ENCODE results near the gene SLC17A2. TPM values are rescaled to one million over a fixed set of nuclear protein-coding genes. Genes with fewer than 3 reads are reported as not detected.

SLC17A2 gene
- polyA plus RNA-seq, 1 experiment: not detected

- Histone ChIP-seq H3K27me3 (ENCODE audit: control insufficient read depth, insufficient read depth, low read length) (no peaks in the 10 kb centered on the region), H3K36me3 (ENCODE audit: control insufficient read depth, insufficient read depth, low read length) (no peaks in the 10 kb centered on the region), H3K4me3 (ENCODE audit: low read depth, low read length) (no peak overlapping the region)
- ChIA-PET CTCF (interaction anchor here (0.7 to 3.5 kb wide), 5 partner anchors 10 to 180 kb away, joined by 3 to 13 read pairs (median 4); no protein-coding TSS in a partner anchor), POLR2A (no interaction called here)
- no peak for DNase-seq (ENCODE audit: low read depth)
- no peak for TF ChIP-seq CTCF (IDR thresholded peaks at IDR 0.05; ENCODE audit: insufficient read depth, low read depth, low read length)
These were observed 30.7 kb downstream of the SLC17A2 start for GRCh38 chr6:25899580-25900408.

- no peak overlapping the region for H3K4me3 ChIP-seq (ENCODE audit: low read depth, low read length)
- CTCF ChIA-PET: interaction anchor here (0.6 to 3.5 kb wide), 6 partner anchors 9 to 179 kb away, joined by 3 to 13 read pairs (median 4); no protein-coding TSS in a partner anchor
These were observed 31.4 kb downstream of the SLC17A2 start for GRCh38 chr6:25899123-25899522.

GRCh38 chr6:25898289-25898977 is 32.1 kb downstream of the SLC17A2 start:
- CTCF ChIA-PET: interaction anchor here (0.6 to 3.5 kb wide), 5 partner anchors 8 to 77 kb away, joined by 3 to 13 read pairs (median 4); no protein-coding TSS in a partner anchor

More at GRCh38 chr6:25899123-25899522, 31.4 kb downstream of the SLC17A2 start:
- TF ChIP-seq CTCF (IDR thresholded peaks at IDR 0.05; ENCODE audit: insufficient read depth, low read depth, low read length): no peak
- no peaks in the 10 kb centered on the region for H3K36me3 ChIP-seq (ENCODE audit: control insufficient read depth, insufficient read depth, low read length)
- H3K27me3 ChIP-seq (ENCODE audit: control insufficient read depth, insufficient read depth, low read length): no peaks in the 10 kb centered on the region
- POLR2A ChIA-PET: interaction anchor here (0.6 kb wide), 1 partner anchor 128 kb away, joined by 5 read pairs; a partner anchor contains a TSS
- no peak for DNase-seq (ENCODE audit: low read depth)

GRCh38 chr6:25896252-25896651 is 34.2 kb downstream of the SLC17A2 start:
- Histone ChIP-seq H3K36me3 (ENCODE audit: control insufficient read depth, insufficient read depth, low read length) (no peaks in the 10 kb centered on the region), H3K27me3 (ENCODE audit: control insufficient read depth, insufficient read depth, low read length) (no peaks in the 10 kb centered on the region; the same call in 1 of the 2 replicates), H3K4me3 (ENCODE audit: low read depth, low read length) (no peak overlapping the region)
- DNase-seq (ENCODE audit: low read depth): no peak
- CTCF ChIA-PET: interaction anchor here (0.6 to 1.2 kb wide), 3 partner anchors 14 to 1608 kb away, joined by 3 to 4 read pairs (median 3); no protein-coding TSS in a partner anchor
- no peak for TF ChIP-seq CTCF (IDR thresholded peaks at IDR 0.05; ENCODE audit: insufficient read depth, low read depth, low read length)
- POLR2A ChIA-PET: no interaction called here

More at GRCh38 chr6:25898289-25898977, 32.1 kb downstream of the SLC17A2 start:
- Histone ChIP-seq H3K4me3 (ENCODE audit: low read depth, low read length) (no peak overlapping the region), H3K36me3 (ENCODE audit: control insufficient read depth, insufficient read depth, low read length) (no peaks in the 10 kb centered on the region), H3K27me3 (ENCODE audit: control insufficient read depth, insufficient read depth, low read length) (no peaks in the 10 kb centered on the region)
- no peak for TF ChIP-seq CTCF (IDR thresholded peaks at IDR 0.05; ENCODE audit: insufficient read depth, low read depth, low read length)
- no peak for DNase-seq (ENCODE audit: low read depth)
- POLR2A ChIA-PET: interaction anchor here (0.6 kb wide), 1 partner anchor 129 kb away, joined by 5 read pairs; a partner anchor contains a TSS

GRCh38 chr6:25895771-25896170 is 34.7 kb downstream of the SLC17A2 start:
- H3K27me3 ChIP-seq (ENCODE audit: control insufficient read depth, insufficient read depth, low read length): no peaks in the 10 kb centered on the region; the same call in 1 of the 2 replicates
- ChIA-PET CTCF (interaction anchor here (0.6 to 1.2 kb wide), 3 partner anchors 14 to 1608 kb away, joined by 3 to 4 read pairs (median 3); no protein-coding TSS in a partner anchor), POLR2A (no interaction called here)
- no peaks in the 10 kb centered on the region for H3K36me3 ChIP-seq (ENCODE audit: control insufficient read depth, insufficient read depth, low read length)
- no peak for DNase-seq (ENCODE audit: low read depth)
- no peak overlapping the region for H3K4me3 ChIP-seq (ENCODE audit: low read depth, low read length)
- no peak for TF ChIP-seq CTCF (IDR thresholded peaks at IDR 0.05; ENCODE audit: insufficient read depth, low read depth, low read length)
